Upper lobe of left lung (tissue), 6 donors: ENCODE data around the gene ALDH1A3. TPM values are rescaled to one million over a fixed set of nuclear protein-coding genes. Genes with fewer than 3 reads are reported as not detected.

ENCODE experiments used
- ATAC-seq, 2 donors: fragments of 200-7000 bp; cut with Tn5 transposase; one replicate each; pipeline ENCODE4 v1.9.1; 2022; ENCODE audit warnings: mild to moderate bottlenecking in 2 of 2, moderate library complexity in 2 of 2; ENCODE audit not compliant: low FRiP score in 2 of 2
- DNase-seq, 2 donors: peaks; one replicate each; pipeline ENCODE4 v3.0.0-alpha.2; 2019 to 2020
- H3K27ac ChIP-seq, 4 donors: fragments of 200-600 bp; sonication (generic); one replicate each; pipeline ENCODE4 v1.5.1; 2016 to 2019
- H3K27me3 ChIP-seq, 4 donors: fragments of 200-600 bp; sonication (generic); one replicate each; pipeline ENCODE4 v1.5.1; 2017 to 2019
- H3K36me3 ChIP-seq, 4 donors: fragments of 200-600 bp; sonication (generic); one replicate each; pipeline ENCODE4 v1.5.1; 2016 to 2019
- H3K4me1 ChIP-seq, 4 donors: fragments of 200-600 bp; sonication (generic); one replicate each; pipeline ENCODE4 v1.5.1; 2018 to 2019
- H3K4me3 ChIP-seq, 4 donors: fragments of 200-600 bp; sonication (generic); one replicate each; pipeline ENCODE4 v1.5.1; 2017 to 2019; ENCODE audit warnings: mild to moderate bottlenecking in 2 of 4, moderate library complexity in 1 of 4
- H3K9me3 ChIP-seq, 4 donors: fragments of 200-600 bp; sonication (generic); one replicate each; pipeline ENCODE4 v1.5.1; 2018 to 2019
- CTCF ChIP-seq, 6 experiments: fragments of 450-650 bp in 4 of 6; fragments of 200-600 bp in 2 of 6; sonication (generic) in 2 of 6; IDR thresholded peaks; one replicate each; pipeline ENCODE4 v1.5.1; 2016 to 2019; ENCODE audit warnings: antibody characterized with exemption in 6 of 6
- EP300 ChIP-seq, 4 donors: sonication (generic); formaldehyde crosslinking; IDR thresholded peaks; one replicate each; pipeline ENCODE4 v1.5.1; 2017; ENCODE audit warnings: antibody characterized with exemption in 4 of 4, control low read depth in 2 of 4
- POLR2A ChIP-seq, 4 donors: fragments of 450-650 bp; IDR thresholded peaks; one replicate each; pipeline ENCODE4 v1.5.1; 2016 to 2017; ENCODE audit warnings: antibody characterized with exemption in 4 of 4, mild to moderate bottlenecking in 2 of 4
- POLR2AphosphoS5 ChIP-seq, 2 donors: sonication (generic); formaldehyde crosslinking; IDR thresholded peaks; one replicate each; pipeline ENCODE4 v1.5.1; 2017; ENCODE audit warnings: antibody characterized with exemption in 2 of 2
- WGBS, 2 donors: methylation state at CpG; one replicate each; pipeline ENCODE4 v1.1.5; 2017 to 2018; 5-methylcytosine and 5-hydroxymethylcytosine counted together
- total RNA-seq, 6 donors: library from RNA; depleted of rRNA in 4 of 6; stranded (reverse); fragments of >200 nt in 4 of 6; gene quantifications; one replicate each; pipeline versions ENCODE4 v1.1.0 to v1.2.1, GENCODE V29; 2016 to 2021
- donor health status: DM: no; HTN: no; CAD: no; lungs with moderate emphysema.
- donor health status: DM: no; HTN: yes; CAD: no; lungs with severe emphysema.

Gene ALDH1A3
- total RNA-seq, 6 donors from 2014 or later, result 3.6 to 41.5 (median 14.1) TPM

- Histone ChIP-seq H3K27me3 (peaks cover 0 to 24% (median 12%) of the 10 kb centered on the region in 4 donors), H3K9me3 (no peaks in the 10 kb centered on the region), H3K27ac (no peak overlapping the region), H3K4me3 (no peak overlapping the region), H3K36me3 (no peaks in the 10 kb centered on the region), H3K4me1 (peaks cover 13 to 23% (median 16%) of the 10 kb centered on the region in 4 donors)
- peak in 1 of 2 donors; percentile 56 for DNase-seq
- TF ChIP-seq POLR2AphosphoS5 (IDR thresholded peaks at IDR 0.05), result no peak
- no peak for TF ChIP-seq POLR2A (IDR thresholded peaks at IDR 0.05)
- no peak for TF ChIP-seq EP300 (IDR thresholded peaks at IDR 0.05)
- no peak for TF ChIP-seq CTCF (IDR thresholded peaks at IDR 0.05)
- 91 to 93% methylated on average over 14 of the region's 14 CpGs for WGBS, 2 donors
- no peak for ATAC-seq
Observed at GRCh38 chr15:100881573-100882336, 2.1 kb downstream of the ALDH1A3 start.

- peaks cover 4 to 21% (median 10%) of the 10 kb centered on the region in 4 donors for H3K4me1 ChIP-seq
- no peaks in the 10 kb centered on the region for H3K9me3 ChIP-seq
- H3K27me3 ChIP-seq, result peaks cover 0 to 8% (median 4%) of the 10 kb centered on the region in 4 donors
- no peaks in the 10 kb centered on the region for H3K36me3 ChIP-seq
- H3K4me3 ChIP-seq, result no peak overlapping the region
- ATAC-seq, result no peak
- H3K27ac ChIP-seq, result no peak overlapping the region
- no peak for TF ChIP-seq POLR2A (IDR thresholded peaks at IDR 0.05)
- TF ChIP-seq CTCF (IDR thresholded peaks at IDR 0.05), result no peak
- no peak for TF ChIP-seq POLR2AphosphoS5 (IDR thresholded peaks at IDR 0.05)
- no peak for TF ChIP-seq EP300 (IDR thresholded peaks at IDR 0.05)
- no peak for DNase-seq
- 36 to 45% methylated on average over 8 of the region's 8 CpGs for WGBS, 2 donors
Observed at GRCh38 chr15:100885116-100885515, 5.5 kb downstream of the ALDH1A3 start.

GRCh38 chr15:100885811-100886210 is 6.2 kb downstream of the ALDH1A3 start:
- ATAC-seq, result no peak
- peaks cover 0 to 1% (median under 1%) of the 10 kb centered on the region in 4 donors for H3K27me3 ChIP-seq
- 82 to 83% methylated on average over 6 to 7 of the region's 7 CpGs for WGBS, 2 donors

GRCh38 chr15:100887211-100887913 is 7.7 kb downstream of the ALDH1A3 start:
- 83 to 90% methylated on average over 6 to 22 of the region's 22 CpGs for WGBS, 2 donors
- Histone ChIP-seq H3K27ac (no peak overlapping the region), H3K27me3 (no peaks in the 10 kb centered on the region), H3K9me3 (no peaks in the 10 kb centered on the region), H3K4me1 (peaks cover 0 to 13% (median 4%) of the 10 kb centered on the region in 4 donors), H3K36me3 (no peaks in the 10 kb centered on the region), H3K4me3 (no peak overlapping the region)
- DNase-seq (peak in 1 of 2 donors; percentile 79), ATAC-seq (no peak)
- no peak for TF ChIP-seq EP300 (IDR thresholded peaks at IDR 0.05)
- no peak for TF ChIP-seq POLR2A (IDR thresholded peaks at IDR 0.05)
- no peak for TF ChIP-seq POLR2AphosphoS5 (IDR thresholded peaks at IDR 0.05)
- no peak for TF ChIP-seq CTCF (IDR thresholded peaks at IDR 0.05)

More at GRCh38 chr15:100885811-100886210, 6.2 kb downstream of the ALDH1A3 start:
- Histone ChIP-seq H3K27ac (no peak overlapping the region), H3K36me3 (no peaks in the 10 kb centered on the region), H3K4me1 (peaks cover 0 to 14% (median 4%) of the 10 kb centered on the region in 4 donors), H3K4me3 (no peak overlapping the region), H3K9me3 (no peaks in the 10 kb centered on the region)
- TF ChIP-seq POLR2A (IDR thresholded peaks at IDR 0.05), result no peak
- TF ChIP-seq EP300 (IDR thresholded peaks at IDR 0.05), result no peak
- TF ChIP-seq POLR2AphosphoS5 (IDR thresholded peaks at IDR 0.05), result no peak
- TF ChIP-seq CTCF (IDR thresholded peaks at IDR 0.05), result no peak
- DNase-seq, result no peak
